SK-N-SH (cell line): ENCODE results near the gene B3GNT7. TPM values are rescaled to one million over a fixed set of nuclear protein-coding genes. Genes with fewer than 3 reads are reported as not detected.

Source experiments
- CTCF ChIA-PET: fragments of 300-600, 350-600 bp; formaldehyde crosslinking; extraction: SDS; loops from one replicate; lab custom pipeline; 2021; lab: Yijun Ruan, JAX
- POLR2A ChIA-PET: fragments of 350-600 bp; sonication (Branson Sonifier 250); formaldehyde crosslinking; extraction: SDS; loops from one replicate; lab custom pipeline; 2020; ENCODE audit warnings: antibody characterized with exemption, inconsistent platforms; lab: Yijun Ruan, JAX
- DNase-seq: peaks from one replicate; pipeline ENCODE4 v3.0.0; 2012
- H2AFZ ChIP-seq: fragments of 200-600 bp; sonication (generic); 2 replicates; pipeline ENCODE4 v1.8.1; 2016; ENCODE audit warnings: antibody characterized with exemption, mild to moderate bottlenecking, low read depth
- H3F3A ChIP-seq: fragments of 200-600 bp; sonication (generic); replicated peaks from 2 replicates; pipeline ENCODE3; 2016; ENCODE audit warnings: antibody characterized with exemption, mild to moderate bottlenecking; ENCODE audit not compliant: insufficient read depth
- H3K27ac ChIP-seq, 2 experiments: fragments of 200-500 bp in 1 of 2; fragments of 200-600 bp in 1 of 2; sonication (Bioruptor generic) in 1 of 2; sonication (generic), shearing (Covaris generic) in 1 of 2; 2 replicates each; pipeline versions ENCODE4 v1.5.1 to v1.6.1; 2014 to 2016; ENCODE audit warnings: low read depth in 2 of 2, inconsistent platforms in 1 of 2, low read length in 1 of 2, mild to moderate bottlenecking in 1 of 2, mixed read lengths in 1 of 2
- H3K27me3 ChIP-seq: fragments of 200-600 bp; sonication (generic), shearing (Covaris generic); 2 replicates; pipeline ENCODE4 v1.6.1; 2016; ENCODE audit warnings: mixed run types; ENCODE audit not compliant: insufficient read depth
- H3K36me3 ChIP-seq, 2 experiments: fragments of 200-500 bp in 1 of 2; fragments of 200-600 bp in 1 of 2; sonication (Bioruptor generic) in 1 of 2; sonication (generic) in 1 of 2; replicated peaks in 1 of 2; 2 replicates each; pipeline versions ENCODE3 to v1.5.1; 2014 to 2016; ENCODE audit warnings: low read length in 1 of 2, mild to moderate bottlenecking in 1 of 2; ENCODE audit not compliant: insufficient read depth in 2 of 2, control insufficient read depth in 1 of 2
- H3K4me1 ChIP-seq, 2 experiments: fragments of 200-500 bp in 1 of 2; fragments of 200-600 bp in 1 of 2; sonication (Bioruptor generic) in 1 of 2; sonication (generic), shearing (Covaris generic) in 1 of 2; 2 replicates each; pipeline versions ENCODE4 v1.5.1 to v1.6.1; 2014 to 2016; ENCODE audit warnings: low read depth in 1 of 2, low read length in 1 of 2, mixed run types in 1 of 2; ENCODE audit not compliant: insufficient read depth in 2 of 2, control insufficient read depth in 1 of 2
- H3K4me2 ChIP-seq: fragments of 200-600 bp; sonication (generic), shearing (Covaris generic); 2 replicates; pipeline ENCODE4 v1.6.1; 2017; ENCODE audit warnings: mixed run types
- H3K4me3 ChIP-seq, 2 experiments: fragments of 200-500 bp in 1 of 2; fragments of 200-600 bp in 1 of 2; sonication (Bioruptor generic) in 1 of 2; sonication (generic), shearing (Covaris generic) in 1 of 2; 2 replicates each; pipeline versions ENCODE4 v1.5.1 to v1.8.1; 2014 to 2016; ENCODE audit warnings: low read depth in 2 of 2, inconsistent platforms in 1 of 2, low read length in 1 of 2, mild to moderate bottlenecking in 1 of 2, mixed read lengths in 1 of 2, moderate library complexity in 1 of 2
- H3K79me2 ChIP-seq: fragments of 200-600 bp; sonication (generic); 2 replicates; pipeline ENCODE4 v1.8.1; 2017; ENCODE audit warnings: mild to moderate bottlenecking; ENCODE audit not compliant: insufficient read depth
- H3K9ac ChIP-seq: fragments of 200-600 bp; sonication (generic); 2 replicates; pipeline ENCODE4 v1.6.1; 2017; ENCODE audit warnings: mixed run types
- H3K9me2 ChIP-seq: fragments of 200-600 bp; sonication (generic); 2 replicates; pipeline ENCODE4 v1.6.1; 2017; ENCODE audit warnings: mixed run types
- H3K9me3 ChIP-seq: fragments of 200-600 bp; sonication (generic); 2 replicates; pipeline ENCODE4 v1.6.1; 2017; ENCODE audit warnings: mixed run types, mild to moderate bottlenecking, moderate library complexity
- H4K20me1 ChIP-seq: fragments of 200-600 bp; sonication (generic); 2 replicates; pipeline ENCODE4 v1.6.1; 2017; ENCODE audit warnings: mild to moderate bottlenecking, mixed run types; ENCODE audit not compliant: insufficient read depth
- CTCF ChIP-seq: fragments of 200-600 bp; sonication (generic); IDR thresholded peaks from 2 replicates; pipeline ENCODE4 v1.6.1; 2017; ENCODE audit warnings: antibody characterized with exemption, mild to moderate bottlenecking, moderate library complexity
- ELF1 ChIP-seq: IDR thresholded peaks from 2 replicates; pipeline ENCODE4 v1.4.0; 2012
- EZH2phosphoT487 ChIP-seq: fragments of 200-600 bp; sonication (generic); IDR thresholded peaks from 2 replicates; pipeline ENCODE4 v1.6.1; 2017; ENCODE audit warnings: low read depth, mixed run types, mild to moderate bottlenecking, antibody characterized with exemption, moderate library complexity, borderline replicate concordance
- MXI1 ChIP-seq: IDR thresholded peaks from 2 replicates; pipeline ENCODE4 v1.6.1; 2012; ENCODE audit warnings: mild to moderate bottlenecking, low read depth, low read length, improper control_type of control experiment
- NFIC ChIP-seq: IDR thresholded peaks from 2 replicates; pipeline ENCODE4 v1.4.0; 2012; ENCODE audit warnings: borderline replicate concordance
- RAD21 ChIP-seq: IDR thresholded peaks from 2 replicates; pipeline ENCODE4 v1.6.1; 2012; ENCODE audit warnings: mild to moderate bottlenecking, low read length
- RCOR1 ChIP-seq: fragments of 150-350 bp; IDR thresholded peaks from 2 replicates; pipeline ENCODE4 v1.6.1; 2017; ENCODE audit warnings: antibody characterized with exemption, low read length
- REST ChIP-seq: IDR thresholded peaks from 2 replicates; pipeline ENCODE4 v1.6.1; 2012; ENCODE audit warnings: mild to moderate bottlenecking, low read depth, low read length, moderate library complexity
- RXRA ChIP-seq: IDR thresholded peaks from 2 replicates; pipeline ENCODE4 v1.4.0; 2012; ENCODE audit warnings: low read depth, mild to moderate bottlenecking, borderline replicate concordance
- TEAD4 ChIP-seq: IDR thresholded peaks from 2 replicates; pipeline ENCODE4 v1.4.0; 2012; ENCODE audit warnings: mild to moderate bottlenecking, borderline replicate concordance; ENCODE audit not compliant: insufficient read depth
- USF1 ChIP-seq: IDR thresholded peaks from 2 replicates; pipeline ENCODE4 v1.4.0; 2012; ENCODE audit warnings: low read depth, borderline replicate concordance
- YY1 ChIP-seq: IDR thresholded peaks from 2 replicates; pipeline ENCODE4 v1.4.0; 2012; ENCODE audit warnings: low read depth, mild to moderate bottlenecking
- WGBS: methylation state at CpG from one replicate; pipeline ENCODE4 v1.1.6; 2017; ENCODE audit warnings: low lambda C conversion rate; 5-methylcytosine and 5-hydroxymethylcytosine counted together
- polyA plus RNA-seq, 3 experiments: library from polyadenylated mRNA; depleted of rRNA; stranded (reverse); fragments of >200 nt; gene quantifications; 2 replicates each; pipeline ENCODE4 v1.2.3, GENCODE V29; 2012

B3GNT7 gene
- polyA plus RNA-seq, 1 of the 3 experiments (the other 2 are of a cell fraction), result 0.12 TPM

GRCh38 chr2:231361701-231362554 is 33.6 kb upstream of the B3GNT7 start:
- ChIA-PET CTCF (interaction anchor here (1.3 to 2.3 kb wide), 3 partner anchors 50 to 258 kb away, joined by 3 to 8 read pairs (median 4); no protein-coding TSS in a partner anchor), POLR2A (no interaction called here)
- Histone ChIP-seq H3K27ac (no peak overlapping the region), H3K27me3 (no peaks in the 10 kb centered on the region), H3K4me3 (no peak overlapping the region), H4K20me1 (no peaks in the 10 kb centered on the region), H3K79me2 (no peaks in the 10 kb centered on the region), H3F3A (no peaks in the 10 kb centered on the region), H3K9me2 (no peaks in the 10 kb centered on the region), H3K36me3 (no peaks in the 10 kb centered on the region), H3K4me2 (no peak overlapping the region), H2AFZ (no peak overlapping the region), H3K9me3 (no peaks in the 10 kb centered on the region), H3K4me1 (peaks cover 12 to 59% of the 10 kb centered on the region in 2 experiments; a peak in 3 of 4 replicates), H3K9ac (no peak overlapping the region)
- WGBS, result 90% methylated on average over 11 of the region's 12 CpGs
- TF ChIP-seq REST (no peak), YY1 (no peak), USF1 (no peak), NFIC (no peak), MXI1 (no peak), ELF1 (no peak), RCOR1 (no peak), RXRA (no peak), CTCF (no peak), TEAD4 (no peak), EZH2phosphoT487 (no peak), RAD21 (no peak)
- DNase-seq, result no peak
